Keratinocyte (primary cell): ENCODE results near the gene FAF1. TPM values are rescaled to one million over a fixed set of nuclear protein-coding genes. Genes with fewer than 3 reads are reported as not detected.

ENCODE experiments used
- DNase-seq: peaks from one replicate; pipeline ENCODE4 v3.0.0-alpha.2; 2011; ENCODE audit warnings: low read depth, missing footprints, low spot score
- FAIRE-seq: peaks from 2 replicates; lab custom pipeline; 2011; peaks lifted over from hg19 to GRCh38; lab: Jason Lieb, UNC
- H2AFZ ChIP-seq: 2 replicates; pipeline ENCODE4 v1.6.0; 2012; ENCODE audit warnings: low read length, control low read depth, inconsistent platforms; ENCODE audit not compliant: control insufficient read depth
- H3K27ac ChIP-seq: 2 replicates; pipeline ENCODE4 v1.5.1; 2011; ENCODE audit warnings: low read length; ENCODE audit not compliant: control insufficient read depth, insufficient read depth
- H3K27me3 ChIP-seq: 3 replicates; pipeline ENCODE4 v1.6.0; 2011; ENCODE audit warnings: low read length; ENCODE audit not compliant: control insufficient read depth, insufficient read depth; ENCODE audit errors: extremely low read depth
- H3K36me3 ChIP-seq, 2 experiments: 2 replicates in 1 of 2; 3 replicates in 1 of 2; pipeline ENCODE4 v1.5.1; 2011; ENCODE audit warnings: low read length in 2 of 2, mild to moderate bottlenecking in 1 of 2; ENCODE audit not compliant: control insufficient read depth in 2 of 2, insufficient read depth in 2 of 2; ENCODE audit errors: extremely low read depth in 1 of 2
- H3K4me1 ChIP-seq: 3 replicates; pipeline ENCODE4 v1.5.1; 2011; ENCODE audit warnings: low read length; ENCODE audit not compliant: control insufficient read depth, insufficient read depth; ENCODE audit errors: extremely low read depth
- H3K4me2 ChIP-seq: 3 replicates; pipeline ENCODE4 v1.6.0; 2011; ENCODE audit warnings: low read depth, low read length; ENCODE audit not compliant: control insufficient read depth, insufficient read depth; ENCODE audit errors: extremely low read depth
- H3K4me3 ChIP-seq, 3 experiments: fragments of 200-600 bp in 1 of 3; sonication (generic) in 1 of 3; 2 replicates in 2 of 3; 3 replicates in 1 of 3; pipeline ENCODE4 v1.5.1; 2011 to 2016; ENCODE audit warnings: low read length in 3 of 3, mild to moderate bottlenecking in 3 of 3, control low read depth in 2 of 3, inconsistent platforms in 1 of 3, low read depth in 1 of 3, mixed read lengths in 1 of 3, mixed run types in 1 of 3, moderate library complexity in 1 of 3; ENCODE audit not compliant: control insufficient read depth in 2 of 3, insufficient read depth in 2 of 3; ENCODE audit errors: extremely low read depth in 1 of 3
- H3K79me2 ChIP-seq: 2 replicates; pipeline ENCODE4 v1.6.0; 2012; ENCODE audit warnings: low read length; ENCODE audit not compliant: control insufficient read depth, insufficient read depth
- H3K9ac ChIP-seq: 3 replicates; pipeline ENCODE4 v1.6.0; 2011; ENCODE audit warnings: low read length; ENCODE audit not compliant: control insufficient read depth, insufficient read depth; ENCODE audit errors: extremely low read depth
- H3K9me1 ChIP-seq: 3 replicates; pipeline ENCODE4 v1.6.0; 2011; ENCODE audit warnings: low read length; ENCODE audit not compliant: control insufficient read depth, insufficient read depth; ENCODE audit errors: extremely low read depth
- H3K9me3 ChIP-seq: 2 replicates; pipeline ENCODE4 v1.5.1; 2012; ENCODE audit warnings: low read depth, low read length; ENCODE audit not compliant: control insufficient read depth
- H4K20me1 ChIP-seq: 3 replicates; pipeline ENCODE4 v1.6.0; 2011; ENCODE audit warnings: low read length; ENCODE audit not compliant: control insufficient read depth, insufficient read depth; ENCODE audit errors: extremely low read depth
- CTCF ChIP-seq, 3 experiments: IDR thresholded peaks in 1 of 3; conservative IDR thresholded peaks in 1 of 3; optimal IDR thresholded peaks in 1 of 3; 2 replicates in 2 of 3; 3 replicates in 1 of 3; pipeline versions ENCODE3 to v1.5.1; 2011; ENCODE audit warnings: low read length in 3 of 3, mild to moderate bottlenecking in 3 of 3, moderate library complexity in 2 of 3, control low read depth in 1 of 3, inconsistent platforms in 1 of 3; ENCODE audit not compliant: insufficient read depth in 2 of 3; ENCODE audit errors: extremely low read depth in 1 of 3
- EZH2 ChIP-seq: IDR thresholded peaks from one replicate; pipeline ENCODE4 v1.6.1; 2012; ENCODE audit warnings: inconsistent platforms, mild to moderate bottlenecking, low read length, moderate library complexity
- dilution Hi-C: fragments of 300-500 bp; cut with MboI; formaldehyde crosslinking; loops from one replicate; pipeline ENCODE4 v1.7.0; 2020; ENCODE audit warnings: low sequenced_read_pairs; ENCODE audit not compliant: extremely low pct_ligation_motif_present
- polyA plus RNA-seq, 5 experiments: library from polyadenylated mRNA; depleted of rRNA in 3 of 5; stranded (reverse) in 3 of 5; stranded (forward) in 1 of 5; unstranded in 1 of 5; fragments of >200 nt; gene quantifications; 1 replicate in 1 of 5; 2 replicates in 3 of 5; 3 replicates in 1 of 5; pipeline versions ENCODE4 v1.2.1 to v1.2.3, GENCODE V29; 2011 to 2012; ENCODE audit warnings: missing spikeins in 2 of 5, low read depth in 1 of 5, low replicate concordance in 1 of 5

FAF1 gene
- polyA plus RNA-seq, 1 donor (not counting 4 experiments of a cell fraction or from before 2014, with no cell fraction given): 33.1 TPM

- Histone ChIP-seq H3K4me1 (no peaks in the 10 kb centered on the region), H3K79me2 (peaks cover 31% of the 10 kb centered on the region), H3K4me2 (no peak overlapping the region), H3K9ac (no peak overlapping the region), H3K27ac (no peak overlapping the region), H4K20me1 (no peaks in the 10 kb centered on the region), H2AFZ (no peak overlapping the region), H3K9me1 (no peaks in the 10 kb centered on the region), H3K4me3 (no peak overlapping the region), H3K36me3 (no peaks in the 10 kb centered on the region), H3K27me3 (no peaks in the 10 kb centered on the region), H3K9me3 (no peaks in the 10 kb centered on the region)
- dilution Hi-C loops: no loop called here
- DNase-seq (no peak), FAIRE-seq (no peak)
- no peak for TF ChIP-seq EZH2
- no peak for TF ChIP-seq CTCF (optimal IDR thresholded peaks at IDR 0.05 in 1 of 3, IDR thresholded peaks at IDR 0.05 in 1 of 3, conservative IDR thresholded peaks at IDR 0.05 in 1 of 3; ENCODE audit: extremely low read depth in 1 of 3, insufficient read depth in 2 of 3, low read length in 3 of 3)
Measured at GRCh38 chr1:50858761-50859160, 101.3 kb downstream of the FAF1 start.

DNA sequence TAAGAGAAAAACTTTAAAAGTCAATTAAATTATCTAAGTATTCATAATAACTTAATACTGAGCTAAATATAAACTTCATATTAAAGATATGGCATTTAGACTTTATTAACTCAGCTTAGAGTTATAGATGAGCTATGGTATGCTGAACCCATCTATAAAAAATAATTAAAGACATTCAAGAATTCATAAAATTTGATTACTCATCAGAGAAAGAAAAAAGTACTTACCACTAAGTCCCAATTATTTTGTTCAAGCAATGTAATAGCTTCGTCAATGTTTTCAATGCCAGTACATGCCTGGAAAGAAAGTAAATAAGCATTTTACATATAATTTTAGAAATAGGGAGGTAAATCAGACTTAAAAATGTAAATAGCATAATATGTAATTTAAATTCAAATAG, 102.4 kb downstream of the FAF1 start:
- no peaks in the 10 kb centered on the region for H3K4me1 ChIP-seq
- dilution Hi-C loops: no loop called here
- no peaks in the 10 kb centered on the region for H4K20me1 ChIP-seq
- H3K27me3 ChIP-seq: no peaks in the 10 kb centered on the region
- no peak overlapping the region for H3K4me3 ChIP-seq
- FAIRE-seq (no peak), DNase-seq (no peak)
- H3K9ac ChIP-seq: no peak overlapping the region
- no peaks in the 10 kb centered on the region for H3K9me3 ChIP-seq
- H2AFZ ChIP-seq: no peak overlapping the region
- TF ChIP-seq EZH2: no peak
- no peak for TF ChIP-seq CTCF (optimal IDR thresholded peaks at IDR 0.05 in 1 of 3, IDR thresholded peaks at IDR 0.05 in 1 of 3, conservative IDR thresholded peaks at IDR 0.05 in 1 of 3; ENCODE audit: extremely low read depth in 1 of 3, insufficient read depth in 2 of 3, low read length in 3 of 3)
- H3K9me1 ChIP-seq: no peaks in the 10 kb centered on the region
- H3K79me2 ChIP-seq: peaks cover 31% of the 10 kb centered on the region
- H3K4me2 ChIP-seq: no peak overlapping the region
- H3K36me3 ChIP-seq: no peaks in the 10 kb centered on the region
- H3K27ac ChIP-seq: no peak overlapping the region
